ENCODE results near the gene NSD1.

Gene NSD1

DNA sequence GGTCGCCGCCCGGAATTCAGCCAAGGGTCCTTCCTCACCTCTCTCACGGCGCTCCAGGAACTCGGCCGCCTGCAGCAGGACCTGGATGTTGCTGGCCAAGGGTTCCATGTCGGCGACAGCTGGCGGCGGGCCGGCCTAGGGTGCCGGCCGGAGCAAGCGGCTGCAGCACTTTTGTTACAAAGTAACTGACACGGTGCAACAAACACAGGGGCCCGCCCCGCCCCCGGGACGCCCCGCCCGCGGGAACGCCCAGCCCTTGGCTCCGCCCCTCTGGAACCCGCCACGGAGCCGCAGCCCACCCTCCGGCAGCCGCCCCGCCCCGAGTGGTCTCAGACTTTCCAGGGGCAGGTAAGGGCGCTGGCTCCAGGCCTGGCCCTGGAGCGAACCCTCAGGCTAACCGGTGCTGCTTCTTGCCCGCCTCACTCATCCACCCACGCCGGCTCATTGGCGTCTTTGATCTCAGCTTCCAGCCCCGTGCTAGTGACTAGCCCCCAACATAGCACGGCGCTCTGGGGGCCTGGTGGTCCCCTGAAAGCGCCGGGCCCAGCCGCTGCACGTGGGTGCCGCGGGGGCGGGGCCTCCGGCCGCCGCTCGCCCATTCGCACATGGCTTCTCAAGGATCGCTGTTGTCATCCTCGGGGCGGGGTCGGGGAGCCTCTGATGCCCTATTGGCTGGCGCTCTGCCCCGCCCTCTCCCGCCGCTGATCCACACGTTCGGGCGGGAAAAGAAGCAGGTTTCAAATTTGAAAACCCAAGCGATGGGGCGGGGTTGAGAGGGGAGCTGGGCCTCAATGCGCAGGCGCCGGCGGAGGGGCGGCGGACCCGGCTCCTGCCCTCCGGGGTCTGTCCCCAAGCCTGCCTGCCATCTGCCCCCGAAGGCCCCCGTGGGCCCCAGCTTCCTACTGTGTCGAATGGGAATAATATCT, 178.4 kb downstream of the NSD1 start, which contains the start of gene MXD3:
Gene MXD3 (minus strand): TSS at position 176 of the 926 bp plus-strand sequence. CDS start 68 bp downstream, at position 108.
- Histone ChIP-seq H2BK15ac (ENCODE audit: low read depth, poor library complexity, severe bottlenecking) (peak within 1 kb of the TSS; percentile 31), H3K14ac (ENCODE audit: low read length in 2 of 2) (no peak within 1 kb of the TSS), H2AK5ac (ENCODE audit: low read length, severe bottlenecking) (no peak within 1 kb of the TSS), H3K27me3 (ENCODE audit: control insufficient read depth in 1 of 2, insufficient read depth in 1 of 2, low read length in 2 of 2) (no peaks in the 10 kb centered on the region), H3K27ac (ENCODE audit: low read length, poor library complexity, severe bottlenecking) (peak within 1 kb of the TSS; percentile 51), H3K4ac (ENCODE audit: low read depth in 1 of 2, low read length in 2 of 2) (no peak within 1 kb of the TSS), H3K4me1 (ENCODE audit: control insufficient read depth, insufficient read depth, low read depth, low read length) (peaks cover 30% of the 10 kb centered on the region), H2BK5ac (ENCODE audit: low read depth, low read length, poor library complexity, severe bottlenecking) (no peak within 1 kb of the TSS), H4K91ac (ENCODE audit: low read length) (peak within 1 kb of the TSS; percentile 34), H3K9ac (ENCODE audit: low read length) (peak within 1 kb of the TSS; percentile 65), H2BK120ac (ENCODE audit: low read depth, low read length) (no peak within 1 kb of the TSS), H4K8ac (ENCODE audit: low read length) (peak within 1 kb of the TSS; percentile 35), H3K79me1 (replicated peaks; ENCODE audit: low read length, poor library complexity, severe bottlenecking) (peaks cover 40% of the 10 kb centered on the region), H3K9me3 (ENCODE audit: control insufficient read depth, low read length) (no peaks in the 10 kb centered on the region), H3K23ac (ENCODE audit: low read length in 2 of 2) (no peak within 1 kb of the TSS), H3K18ac (ENCODE audit: low read depth in 1 of 2, low read length in 2 of 2) (peak within 1 kb of the TSS in 1 of 2 experiments; percentile 46), H3K4me2 (ENCODE audit: low read length, poor library complexity, severe bottlenecking) (peak within 1 kb of the TSS; percentile 88), H3K4me3 (ENCODE audit: insufficient read depth in 1 of 2, low read depth in 1 of 2, low read length in 2 of 2) (peak within 1 kb of the TSS; percentile 61 to 83), H2BK12ac (ENCODE audit: low read length in 2 of 2) (no peak within 1 kb of the TSS), H2AFZ (ENCODE audit: low read depth, low read length) (no peak within 1 kb of the TSS), H3K36me3 (ENCODE audit: control insufficient read depth in 1 of 2, insufficient read depth in 2 of 2, low read depth in 1 of 2, low read length in 2 of 2) (peaks cover 6 to 25% of the 10 kb centered on the region in 2 experiments)
- peak; percentile 94 for DNase-seq
- under 1% methylated on average over 70 of the region's 78 CpGs for WGBS

DNA sequence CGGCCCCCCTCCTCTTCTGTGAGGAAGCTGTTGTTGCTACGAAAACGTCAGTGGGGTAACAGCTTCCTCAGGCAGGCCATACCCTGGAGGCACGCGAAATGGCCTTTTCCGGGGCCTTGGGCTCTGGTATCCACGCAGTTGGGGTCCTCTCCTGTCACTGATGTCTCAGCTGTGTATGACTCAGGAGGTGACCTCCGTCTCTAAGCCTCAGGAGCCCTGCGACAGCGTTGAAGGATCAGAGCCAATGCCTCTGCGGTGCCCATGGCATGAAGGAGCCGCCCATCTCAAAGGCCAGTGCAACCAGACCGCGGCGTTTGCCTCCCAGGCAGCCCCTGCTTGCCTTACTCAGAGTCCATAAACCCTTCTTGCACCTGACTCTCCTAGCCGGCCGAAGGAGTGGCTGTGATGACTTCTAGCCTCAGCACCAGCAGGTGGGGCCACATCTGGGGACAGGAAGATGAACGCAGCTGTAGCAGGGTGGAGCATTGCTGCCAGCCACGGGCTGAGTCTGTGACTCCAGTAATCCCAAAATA, 179.1 kb downstream of the NSD1 start:
- peaks cover 29% of the 10 kb centered on the region for H3K4me1 ChIP-seq (ENCODE audit: control insufficient read depth, insufficient read depth, low read depth, low read length)
- peaks cover 40% of the 10 kb centered on the region for H3K79me1 ChIP-seq (replicated peaks; ENCODE audit: low read length, poor library complexity, severe bottlenecking)
- no peak overlapping the region for H2BK120ac ChIP-seq (ENCODE audit: low read depth, low read length)
- no peak overlapping the region for H3K23ac ChIP-seq (ENCODE audit: low read length in 2 of 2)
- H3K4me3 ChIP-seq (ENCODE audit: insufficient read depth in 1 of 2, low read depth in 1 of 2, low read length in 2 of 2) = peak overlapping the region in 1 of 2 experiments; percentile 83
- 9% methylated on average over 19 of the region's 19 CpGs for WGBS
- peak overlapping the region; percentile 59 for H3K9ac ChIP-seq (ENCODE audit: low read length)
- no peak overlapping the region for H3K18ac ChIP-seq (ENCODE audit: low read depth in 1 of 2, low read length in 2 of 2)
- peak overlapping the region; percentile 35 for H4K8ac ChIP-seq (ENCODE audit: low read length)
- peak overlapping the region; percentile 25 for H4K91ac ChIP-seq (ENCODE audit: low read length)
- H2BK12ac ChIP-seq (ENCODE audit: low read length in 2 of 2) = no peak overlapping the region
- H2BK15ac ChIP-seq (ENCODE audit: low read depth, poor library complexity, severe bottlenecking) = peak overlapping the region; percentile 31
- DNase-seq = no peak
- H2AFZ ChIP-seq (ENCODE audit: low read depth, low read length) = no peak overlapping the region
- no peaks in the 10 kb centered on the region for H3K9me3 ChIP-seq (ENCODE audit: control insufficient read depth, low read length)
- no peak overlapping the region for H2AK5ac ChIP-seq (ENCODE audit: low read length, severe bottlenecking)
- H3K36me3 ChIP-seq (ENCODE audit: control insufficient read depth in 1 of 2, insufficient read depth in 2 of 2, low read depth in 1 of 2, low read length in 2 of 2) = peaks cover 6 to 24% of the 10 kb centered on the region in 2 experiments
- H3K14ac ChIP-seq (ENCODE audit: low read length in 2 of 2) = no peak overlapping the region
- peak overlapping the region; percentile 77 for H3K4me2 ChIP-seq (ENCODE audit: low read length, poor library complexity, severe bottlenecking)
- H3K27me3 ChIP-seq (ENCODE audit: control insufficient read depth in 1 of 2, insufficient read depth in 1 of 2, low read length in 2 of 2) = no peaks in the 10 kb centered on the region
- no peak overlapping the region for H3K27ac ChIP-seq (ENCODE audit: low read length, poor library complexity, severe bottlenecking)
- no peak overlapping the region for H3K4ac ChIP-seq (ENCODE audit: low read depth in 1 of 2, low read length in 2 of 2)
- no peak overlapping the region for H2BK5ac ChIP-seq (ENCODE audit: low read depth, low read length, poor library complexity, severe bottlenecking)

DNA sequence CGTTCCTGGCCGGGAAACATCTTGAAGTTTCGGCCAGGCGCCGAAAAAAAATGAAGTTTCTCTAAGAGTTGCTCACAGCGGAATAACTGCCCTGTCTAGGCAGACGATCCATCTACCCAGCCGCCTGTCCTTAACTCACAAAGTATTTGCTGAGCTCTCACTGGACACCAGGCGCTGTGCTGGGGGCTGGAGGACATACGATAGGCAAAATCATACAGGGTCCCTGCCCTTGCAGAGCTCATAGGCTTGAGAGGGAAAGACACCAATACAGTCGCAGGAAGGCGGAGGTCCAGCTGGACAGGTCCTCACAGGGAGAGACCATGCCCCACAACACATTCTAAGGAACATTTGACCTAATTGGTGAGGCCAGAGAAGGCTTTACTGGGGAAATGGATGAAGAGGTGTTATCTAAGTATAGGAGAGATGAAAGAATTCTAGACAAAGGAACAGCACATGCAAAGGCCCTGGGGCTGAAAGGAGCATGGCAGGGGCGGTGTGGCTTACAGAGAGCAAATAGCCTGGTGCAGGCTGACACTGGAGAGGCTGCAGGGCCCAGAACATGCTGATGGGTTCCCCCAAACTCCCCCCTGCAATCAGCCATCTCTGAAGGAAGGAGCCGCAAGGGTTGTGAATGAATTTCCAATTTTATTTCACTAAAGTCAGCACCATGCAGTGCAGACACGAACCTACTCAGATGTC, 180.1 kb downstream of the NSD1 start:
- Histone ChIP-seq H2BK120ac (ENCODE audit: low read depth, low read length) (no peak overlapping the region), H3K9me3 (ENCODE audit: control insufficient read depth, low read length) (no peaks in the 10 kb centered on the region), H2BK5ac (ENCODE audit: low read depth, low read length, poor library complexity, severe bottlenecking) (no peak overlapping the region), H3K27me3 (ENCODE audit: control insufficient read depth in 1 of 2, insufficient read depth in 1 of 2, low read length in 2 of 2) (no peaks in the 10 kb centered on the region), H3K27ac (ENCODE audit: low read length, poor library complexity, severe bottlenecking) (no peak overlapping the region), H3K14ac (ENCODE audit: low read length in 2 of 2) (no peak overlapping the region), H2AFZ (ENCODE audit: low read depth, low read length) (no peak overlapping the region), H3K4ac (ENCODE audit: low read depth in 1 of 2, low read length in 2 of 2) (no peak overlapping the region), H2BK15ac (ENCODE audit: low read depth, poor library complexity, severe bottlenecking) (no peak overlapping the region), H3K4me1 (ENCODE audit: control insufficient read depth, insufficient read depth, low read depth, low read length) (peaks cover 29% of the 10 kb centered on the region), H2AK5ac (ENCODE audit: low read length, severe bottlenecking) (no peak overlapping the region), H3K4me3 (ENCODE audit: insufficient read depth in 1 of 2, low read depth in 1 of 2, low read length in 2 of 2) (no peak overlapping the region), H3K36me3 (ENCODE audit: control insufficient read depth in 1 of 2, insufficient read depth in 2 of 2, low read depth in 1 of 2, low read length in 2 of 2) (peaks cover 6 to 18% of the 10 kb centered on the region in 2 experiments), H3K9ac (ENCODE audit: low read length) (no peak overlapping the region), H4K8ac (ENCODE audit: low read length) (no peak overlapping the region), H3K23ac (ENCODE audit: low read length in 2 of 2) (no peak overlapping the region), H3K18ac (ENCODE audit: low read depth in 1 of 2, low read length in 2 of 2) (no peak overlapping the region), H3K4me2 (ENCODE audit: low read length, poor library complexity, severe bottlenecking) (no peak overlapping the region), H2BK12ac (ENCODE audit: low read length in 2 of 2) (no peak overlapping the region), H3K79me1 (replicated peaks; ENCODE audit: low read length, poor library complexity, severe bottlenecking) (peaks cover 36% of the 10 kb centered on the region), H4K91ac (ENCODE audit: low read length) (no peak overlapping the region)
- WGBS = 97% methylated on average over 14 of the region's 15 CpGs
- no peak for DNase-seq
